ENCODE results near the gene SAPCD2. TPM values are rescaled to one million over a fixed set of nuclear protein-coding genes. Genes with fewer than 3 reads are reported as not detected.

Gene SAPCD2
- total RNA-seq, 1 donor from 2014 or later: 1.0 TPM

GRCh38 chr9:137018761-137019559 lies 51.4 kb downstream of the SAPCD2 start:
- TF ChIP-seq CTCF (IDR thresholded peaks at IDR 0.05; ENCODE audit: unreplicated experiment): no peak
- Mint-ChIP-seq H3K36me3 (ENCODE audit: low read depth, unreplicated experiment) (no peaks in the 10 kb centered on the region), H3K27me3 (ENCODE audit: unreplicated experiment) (peaks cover 5% of the 10 kb centered on the region), H3K9me3 (ENCODE audit: unreplicated experiment) (no peaks in the 10 kb centered on the region), H3K4me3 (ENCODE audit: unreplicated experiment) (no peak overlapping the region), H3K4me1 (ENCODE audit: unreplicated experiment) (no peaks in the 10 kb centered on the region), H3K27ac (ENCODE audit: unreplicated experiment) (no peak overlapping the region)
- no peak for DNase-seq (ENCODE audit: low spot score)

DNA sequence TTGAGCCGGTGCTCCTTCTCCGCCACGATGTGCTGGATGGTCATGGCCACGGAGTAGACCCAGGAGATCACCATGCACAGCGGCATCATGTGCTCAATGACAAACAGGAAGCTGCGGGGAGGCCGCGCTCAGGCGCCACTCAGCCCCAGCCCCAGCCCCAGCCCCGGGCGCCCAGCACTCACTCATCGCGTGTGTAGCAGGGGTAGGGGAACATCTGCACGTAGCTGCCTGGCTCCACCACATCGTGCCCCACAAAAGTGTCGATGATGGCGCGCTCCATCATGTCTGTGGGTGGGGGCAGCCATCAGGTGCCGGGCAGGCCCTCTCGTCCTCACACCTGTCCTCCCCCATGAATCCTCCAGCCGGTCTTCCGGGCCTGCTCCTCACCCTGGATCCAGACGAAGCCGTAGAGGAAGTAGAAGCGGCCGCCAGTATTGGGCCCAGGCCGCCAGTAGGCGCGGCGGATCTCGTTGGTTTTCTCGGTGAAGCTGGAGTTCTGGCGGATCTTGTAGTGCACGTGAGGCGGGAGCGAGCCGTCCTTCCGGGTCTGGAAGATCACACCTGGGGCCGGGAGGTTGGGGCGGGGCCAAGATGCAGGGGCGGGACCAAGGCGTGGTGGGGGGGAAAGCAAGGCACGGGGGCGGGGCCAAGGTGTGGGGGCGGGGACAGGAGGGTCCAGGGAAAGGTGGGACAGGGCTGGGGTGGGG lies 52.4 kb downstream of the SAPCD2 start:
- Mint-ChIP-seq H3K27ac (ENCODE audit: unreplicated experiment) (no peak overlapping the region), H3K27me3 (ENCODE audit: unreplicated experiment) (peaks cover 4% of the 10 kb centered on the region), H3K4me1 (ENCODE audit: unreplicated experiment) (no peaks in the 10 kb centered on the region), H3K36me3 (ENCODE audit: low read depth, unreplicated experiment) (no peaks in the 10 kb centered on the region), H3K9me3 (ENCODE audit: unreplicated experiment) (no peaks in the 10 kb centered on the region), H3K4me3 (ENCODE audit: unreplicated experiment) (no peak overlapping the region)
- no peak for TF ChIP-seq CTCF (IDR thresholded peaks at IDR 0.05; ENCODE audit: unreplicated experiment)
- DNase-seq (ENCODE audit: low spot score): no peak

- Mint-ChIP-seq H3K27ac (ENCODE audit: unreplicated experiment) (no peak overlapping the region), H3K27me3 (ENCODE audit: unreplicated experiment) (peaks cover 1% of the 10 kb centered on the region), H3K4me1 (ENCODE audit: unreplicated experiment) (no peaks in the 10 kb centered on the region), H3K4me3 (ENCODE audit: unreplicated experiment) (no peak overlapping the region), H3K9me3 (ENCODE audit: unreplicated experiment) (no peaks in the 10 kb centered on the region), H3K36me3 (ENCODE audit: low read depth, unreplicated experiment) (no peaks in the 10 kb centered on the region)
- DNase-seq (ENCODE audit: low spot score): no peak
- no peak for TF ChIP-seq CTCF (IDR thresholded peaks at IDR 0.05; ENCODE audit: unreplicated experiment)
These were observed 53.3 kb downstream of the SAPCD2 start for GRCh38 chr9:137017071-137017470.

DNA sequence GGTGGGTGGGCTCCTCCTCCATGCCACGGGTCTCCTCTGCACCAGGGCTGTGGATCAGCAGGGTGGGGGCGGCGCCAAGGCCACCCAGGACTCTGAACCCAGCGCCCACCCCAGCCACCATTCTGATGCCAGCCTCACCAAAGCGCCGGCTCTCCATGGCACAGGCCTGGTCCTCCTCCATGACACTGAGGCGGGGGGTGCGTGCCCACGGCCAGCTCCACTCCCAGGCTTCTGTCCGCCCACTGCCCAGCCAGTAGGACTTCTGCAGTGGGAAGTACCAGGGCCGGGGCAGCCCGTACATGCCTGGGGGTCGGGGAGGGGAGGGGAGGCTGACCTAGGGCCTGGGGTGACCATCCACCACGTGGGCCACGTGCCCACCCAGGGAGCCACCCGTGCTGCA lies 53.9 kb downstream of the SAPCD2 start:
- Mint-ChIP-seq H3K36me3 (ENCODE audit: low read depth, unreplicated experiment) (no peaks in the 10 kb centered on the region), H3K4me1 (ENCODE audit: unreplicated experiment) (no peaks in the 10 kb centered on the region), H3K9me3 (ENCODE audit: unreplicated experiment) (no peaks in the 10 kb centered on the region), H3K4me3 (ENCODE audit: unreplicated experiment) (no peak overlapping the region), H3K27me3 (ENCODE audit: unreplicated experiment) (no peaks in the 10 kb centered on the region), H3K27ac (ENCODE audit: unreplicated experiment) (no peak overlapping the region)
- no peak for TF ChIP-seq CTCF (IDR thresholded peaks at IDR 0.05; ENCODE audit: unreplicated experiment)
- no peak for DNase-seq (ENCODE audit: low spot score)

- Mint-ChIP-seq H3K4me1 (ENCODE audit: unreplicated experiment) (no peaks in the 10 kb centered on the region), H3K4me3 (ENCODE audit: unreplicated experiment) (no peak overlapping the region), H3K9me3 (ENCODE audit: unreplicated experiment) (no peaks in the 10 kb centered on the region), H3K27ac (ENCODE audit: unreplicated experiment) (no peak overlapping the region), H3K27me3 (ENCODE audit: unreplicated experiment) (no peaks in the 10 kb centered on the region), H3K36me3 (ENCODE audit: low read depth, unreplicated experiment) (no peaks in the 10 kb centered on the region)
- TF ChIP-seq CTCF (IDR thresholded peaks at IDR 0.05; ENCODE audit: unreplicated experiment): no peak
- DNase-seq (ENCODE audit: low spot score): no peak
These were observed 54.4 kb downstream of the SAPCD2 start for GRCh38 chr9:137015976-137016375.

Measured in endothelial cell (in vitro differentiated cells).